ENCODE data around the gene OPN4.
A peak's percentile ranks its signal among the peaks of the same experiment; 100 is the strongest.

Gene OPN4

DNA sequence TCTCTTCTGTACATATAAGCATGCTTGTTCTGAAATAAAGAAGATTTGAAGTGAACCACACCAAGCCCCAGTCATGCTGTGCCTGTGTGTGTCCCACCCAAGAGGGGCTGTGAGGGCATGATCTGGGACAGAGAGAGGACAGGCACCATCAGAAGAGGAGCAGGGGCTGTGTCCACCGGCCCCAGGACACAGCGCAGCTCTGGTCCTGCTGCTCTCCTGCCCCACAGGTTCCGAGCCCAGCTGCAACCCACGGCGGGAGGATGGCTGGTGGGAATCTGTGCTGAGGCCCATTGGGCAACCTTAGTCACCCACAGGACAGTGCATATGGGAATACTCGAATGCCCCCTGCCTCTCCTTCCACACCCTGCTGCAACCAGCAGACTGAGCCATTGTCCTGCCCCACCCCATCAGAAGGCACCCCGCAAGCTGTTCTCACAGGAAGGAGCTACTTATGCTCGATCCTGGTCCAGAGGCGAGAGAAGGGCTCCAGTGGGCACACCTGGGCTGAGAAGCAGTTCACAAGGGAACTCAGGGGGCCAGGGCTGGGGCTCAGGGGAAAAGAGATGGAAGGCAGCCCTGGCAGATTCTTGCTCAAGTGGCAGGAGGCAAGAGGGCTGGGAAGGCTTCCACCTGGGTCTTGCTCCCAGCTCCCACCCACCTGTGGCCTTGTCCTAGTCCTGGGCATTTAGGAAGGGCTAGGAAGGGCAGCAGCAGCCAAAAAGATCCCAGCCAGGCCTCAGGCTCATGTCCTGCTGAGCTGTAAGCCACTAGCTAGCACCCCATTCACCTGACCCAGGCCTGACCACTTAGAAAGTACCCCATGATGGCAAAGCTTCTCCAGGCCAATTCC is 45.9 kb downstream of the OPN4 start:
- DNase-seq (ENCODE audit: low spot score): no peak

DNA sequence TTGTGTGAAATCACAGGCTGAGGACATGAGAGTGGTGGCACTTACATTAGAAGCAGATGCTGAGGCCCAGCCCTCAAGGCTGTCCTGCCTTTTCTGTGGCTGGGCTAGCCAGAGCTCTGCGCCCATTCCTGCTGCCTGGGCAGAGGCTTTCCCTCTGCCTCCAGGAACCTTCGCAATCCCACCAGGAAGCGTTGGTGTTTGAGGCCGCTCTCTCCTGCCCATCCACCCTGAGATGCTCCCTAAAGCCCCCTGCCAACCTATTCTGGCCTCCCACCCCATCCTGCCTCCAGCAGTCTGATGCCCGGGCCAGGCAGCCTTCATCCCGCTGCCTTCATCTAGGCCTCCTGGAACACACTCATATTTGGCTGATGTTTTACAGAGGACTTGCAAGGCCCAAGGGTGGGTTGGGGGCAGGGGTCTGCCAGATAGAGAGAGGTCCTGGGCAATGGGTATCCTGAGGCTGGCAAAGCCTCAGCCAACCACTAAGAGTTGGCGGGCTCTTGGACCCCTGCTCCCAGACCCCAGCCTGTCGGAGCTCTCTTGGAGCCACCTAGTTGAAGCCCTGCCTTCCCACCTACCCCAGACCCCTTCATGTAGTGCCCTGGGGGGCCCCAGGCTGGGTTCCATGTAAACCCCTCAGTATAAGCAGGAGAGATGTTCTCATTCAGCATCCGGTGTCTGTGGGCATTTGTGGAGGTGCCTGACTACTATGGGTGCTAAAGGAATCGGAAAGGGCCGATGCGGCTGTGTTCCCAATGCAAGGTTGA is 46.7 kb downstream of the OPN4 start:
- no peak for DNase-seq (ENCODE audit: low spot score)

DNA sequence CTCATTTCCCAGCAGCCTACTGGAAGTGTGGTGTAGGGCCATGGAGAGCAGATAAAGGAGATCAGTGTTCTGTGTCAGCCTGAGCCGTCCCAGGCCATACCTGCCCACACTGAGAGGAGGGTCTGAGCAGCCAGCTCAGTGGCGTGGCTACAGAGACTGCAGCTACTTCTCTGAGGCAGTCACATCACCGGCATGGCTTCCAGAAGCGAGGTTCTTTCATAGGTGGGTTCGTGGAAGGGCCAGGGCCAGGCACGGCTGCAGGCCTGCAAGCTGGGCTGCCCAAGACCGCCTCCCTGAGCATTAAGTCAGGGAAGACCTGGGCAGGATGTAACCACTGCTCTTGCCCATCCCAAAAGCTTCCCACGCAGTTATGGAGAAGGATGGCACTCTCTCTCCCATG is 48.8 kb downstream of the OPN4 start:
- no peak for DNase-seq (ENCODE audit: low spot score)

DNA sequence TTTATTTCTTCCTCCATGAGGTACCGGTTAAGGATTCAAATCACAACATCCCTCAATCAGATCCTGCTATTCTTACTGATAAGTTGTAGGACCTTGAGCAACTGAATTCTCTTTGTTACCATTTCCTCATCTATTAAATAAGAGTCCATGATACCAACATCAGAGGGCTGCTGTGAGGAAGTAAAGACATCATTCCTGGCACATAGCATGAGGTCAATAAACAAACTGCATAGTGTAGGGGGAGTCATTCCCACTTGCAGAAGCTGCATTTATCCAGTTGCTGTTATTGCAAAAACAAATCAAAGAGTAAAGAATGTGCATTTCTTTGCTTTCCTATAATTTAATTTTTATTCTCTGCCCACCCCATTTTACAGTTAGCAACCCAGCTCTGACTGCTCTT is 50.8 kb downstream of the OPN4 start:
- no peak for DNase-seq (ENCODE audit: low spot score)

DNA sequence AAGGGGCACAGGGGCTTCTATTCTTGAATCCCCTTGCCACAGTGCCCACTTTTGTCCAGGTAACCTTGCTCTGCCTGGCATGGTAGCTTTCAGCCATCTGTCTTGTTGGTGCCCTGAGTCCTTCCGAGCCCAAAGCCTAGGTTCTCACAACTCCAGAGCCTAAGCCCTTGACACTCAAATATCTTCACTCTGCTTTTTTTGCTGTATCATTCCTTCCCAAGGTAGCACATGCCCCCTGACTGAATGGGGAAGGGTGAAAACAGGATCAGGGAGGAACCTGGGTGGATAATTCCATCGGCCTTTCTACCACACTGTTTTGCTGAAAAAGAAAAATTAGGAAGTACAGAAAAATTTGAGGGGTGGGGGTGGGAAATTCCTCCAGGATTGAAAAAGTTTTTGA is 51.6 kb downstream of the OPN4 start:
- no peak for DNase-seq (ENCODE audit: low spot score)

DNA sequence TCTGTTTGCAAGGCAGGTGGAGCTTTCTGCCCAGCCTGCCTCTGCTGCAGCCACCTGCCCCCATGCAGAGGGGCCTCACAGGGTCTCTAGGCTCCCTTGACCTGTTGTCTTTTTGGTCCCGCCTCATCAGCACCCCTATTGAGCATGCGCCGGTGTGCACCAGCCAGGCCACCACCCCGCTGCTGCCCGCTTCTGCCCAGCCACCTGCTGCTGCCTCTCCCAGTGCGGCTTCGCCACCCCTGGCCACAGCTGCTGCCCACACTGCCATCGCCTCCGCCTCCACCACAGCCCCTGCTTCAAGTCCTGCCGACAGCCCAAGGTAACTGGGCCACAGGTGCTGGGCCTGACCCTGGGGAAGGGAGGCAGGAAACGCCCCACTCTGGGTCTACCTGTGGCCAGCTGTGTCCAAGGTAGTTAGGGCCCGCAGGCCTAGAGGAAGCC is 52.1 kb downstream of the OPN4 start:
- no peak for DNase-seq (ENCODE audit: low spot score)

DNA sequence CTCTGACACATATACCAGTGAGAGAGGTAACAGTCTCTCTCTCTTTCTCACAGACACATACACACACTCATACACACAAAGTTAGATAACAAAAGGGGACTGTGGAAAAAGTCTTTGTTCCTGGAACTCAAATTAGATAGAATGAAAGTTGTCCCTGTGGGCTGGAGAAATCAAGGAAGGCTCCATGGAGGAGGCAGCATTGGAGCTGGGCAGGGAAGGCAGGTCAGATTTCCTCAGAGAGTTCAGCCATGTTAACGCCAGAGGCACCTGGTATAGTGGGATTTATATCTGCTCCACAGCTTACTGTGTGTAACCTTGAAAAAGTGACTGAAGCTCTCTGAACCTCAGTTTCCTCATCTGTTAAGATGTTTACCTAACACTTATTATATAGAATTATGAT is 52.6 kb downstream of the OPN4 start:
- no peak for DNase-seq (ENCODE audit: low spot score)

DNA sequence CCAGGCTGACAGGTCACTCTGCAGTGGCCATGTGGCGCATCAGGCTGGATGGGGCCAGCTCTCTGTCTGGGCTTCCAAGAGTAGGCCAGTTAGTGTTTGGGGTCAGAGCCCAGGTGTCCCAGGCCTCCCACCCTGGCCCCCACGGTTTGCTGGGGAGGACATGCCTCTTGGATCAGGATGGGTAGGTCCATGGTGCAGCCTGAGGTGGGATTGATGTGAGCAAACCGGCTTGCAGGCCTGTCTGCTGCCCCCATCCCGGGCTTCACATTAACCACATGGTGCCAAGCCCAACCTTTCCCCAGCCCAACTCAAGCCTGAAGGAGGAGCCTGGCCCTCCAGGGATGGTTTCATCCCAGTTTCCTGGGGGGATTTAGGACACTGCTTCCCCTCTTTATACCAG is 53.2 kb downstream of the OPN4 start:
- no peak for DNase-seq (ENCODE audit: low spot score)

DNA sequence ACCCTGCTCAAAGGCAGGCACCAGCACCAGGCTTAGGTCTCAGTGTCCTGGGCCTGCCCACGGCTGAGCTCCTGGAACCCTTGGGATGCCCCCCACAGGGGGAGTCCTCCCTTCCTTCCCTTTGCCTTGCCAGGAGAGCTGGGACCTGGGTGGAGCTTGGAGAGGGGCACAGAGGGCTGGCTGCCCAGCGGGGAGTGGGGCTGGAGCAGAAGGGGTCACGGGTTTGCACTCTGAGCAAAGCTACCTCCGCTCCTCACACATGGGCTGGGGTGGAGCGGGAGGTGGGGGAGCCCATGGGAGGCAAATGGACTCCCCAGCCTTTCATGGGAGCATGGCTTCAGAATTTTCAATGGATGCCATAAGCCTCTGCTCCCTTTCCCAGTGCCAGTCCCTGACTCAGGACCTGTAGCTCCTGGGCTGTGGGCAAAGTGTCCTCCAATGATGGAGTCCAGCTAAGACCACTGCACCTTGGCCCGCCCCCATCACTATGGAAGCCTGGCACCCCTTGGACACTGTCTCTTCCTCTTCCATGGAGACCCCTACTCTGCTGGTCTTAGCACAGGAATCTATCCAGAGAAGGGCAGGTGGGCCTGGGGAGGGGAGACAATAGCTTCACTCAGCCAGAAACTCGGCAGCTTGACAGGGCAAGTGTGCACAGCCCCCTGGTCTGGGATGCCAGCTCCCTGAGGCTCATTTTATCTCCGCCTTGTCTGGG is 53.9 kb downstream of the OPN4 start:
- no peak for DNase-seq (ENCODE audit: low spot score)

DNA sequence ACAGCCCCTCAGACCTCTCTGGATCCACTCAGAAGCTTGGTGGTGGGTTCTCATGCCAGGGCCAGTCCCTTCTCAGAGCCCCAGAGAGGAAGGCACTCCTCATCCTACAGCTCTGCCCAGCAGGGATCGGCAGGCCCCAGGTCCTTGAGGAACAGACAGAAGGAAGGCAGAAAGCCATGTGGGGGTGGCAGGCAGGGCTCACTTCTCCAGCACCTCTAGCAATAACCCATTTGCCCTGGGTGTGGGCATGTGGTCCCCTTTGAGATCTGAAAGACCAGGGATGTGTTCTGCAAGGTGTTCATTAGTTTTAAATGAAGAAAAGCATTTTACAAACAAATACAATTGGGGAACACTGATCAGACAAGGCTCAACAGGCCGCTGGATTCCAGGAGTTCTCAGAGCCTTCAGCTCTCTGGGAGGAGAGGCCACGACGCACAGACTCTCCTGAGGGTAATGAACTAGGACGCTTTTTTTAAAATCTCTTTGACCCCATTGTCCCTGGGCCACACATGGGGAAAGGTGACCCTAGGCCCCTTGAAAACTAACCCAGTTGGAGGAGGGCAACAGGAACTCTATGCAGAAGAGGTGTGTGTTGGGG is 54.5 kb downstream of the OPN4 start:
- DNase-seq (ENCODE audit: low spot score): no peak

DNA sequence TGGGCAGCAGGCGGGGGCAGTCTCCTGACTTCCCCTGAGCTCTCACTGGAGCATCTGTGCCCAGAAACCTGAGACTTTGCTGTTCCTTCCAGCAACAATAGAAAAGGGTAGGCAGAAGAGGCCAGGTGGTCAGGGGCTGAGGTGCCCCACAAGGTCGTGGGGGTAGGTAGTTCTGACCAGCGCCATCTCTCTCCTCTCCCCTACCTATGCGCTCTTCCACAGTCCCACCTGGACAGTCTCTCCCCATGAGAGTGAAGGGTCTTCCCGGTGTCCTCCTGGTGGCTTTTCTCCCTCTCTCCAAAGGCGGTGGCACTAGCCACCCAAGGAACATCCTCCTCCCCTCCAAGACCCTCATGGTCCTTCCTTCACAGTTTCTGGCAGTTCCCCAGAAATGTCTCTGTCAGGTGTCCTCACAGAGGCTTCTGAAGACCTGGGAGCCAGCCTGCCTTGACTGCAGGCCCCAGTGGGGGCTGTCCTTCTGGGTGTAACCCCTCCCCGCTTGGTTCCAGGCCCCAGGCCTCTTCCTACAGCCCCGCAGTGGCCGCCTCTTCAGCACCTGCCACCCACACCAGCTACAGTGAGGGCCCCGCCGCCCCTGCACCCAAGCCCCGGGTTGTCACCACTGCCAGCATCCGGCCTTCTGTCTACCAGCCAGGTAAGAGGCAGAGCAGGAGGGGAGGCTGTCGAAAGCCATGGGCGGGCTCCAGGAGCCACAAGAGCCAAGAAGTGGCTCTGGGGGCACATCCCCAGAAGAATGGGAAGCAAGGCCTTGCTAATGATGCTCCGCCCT is 55.2 kb downstream of the OPN4 start:
- DNase-seq (ENCODE audit: low spot score): no peak

DNA sequence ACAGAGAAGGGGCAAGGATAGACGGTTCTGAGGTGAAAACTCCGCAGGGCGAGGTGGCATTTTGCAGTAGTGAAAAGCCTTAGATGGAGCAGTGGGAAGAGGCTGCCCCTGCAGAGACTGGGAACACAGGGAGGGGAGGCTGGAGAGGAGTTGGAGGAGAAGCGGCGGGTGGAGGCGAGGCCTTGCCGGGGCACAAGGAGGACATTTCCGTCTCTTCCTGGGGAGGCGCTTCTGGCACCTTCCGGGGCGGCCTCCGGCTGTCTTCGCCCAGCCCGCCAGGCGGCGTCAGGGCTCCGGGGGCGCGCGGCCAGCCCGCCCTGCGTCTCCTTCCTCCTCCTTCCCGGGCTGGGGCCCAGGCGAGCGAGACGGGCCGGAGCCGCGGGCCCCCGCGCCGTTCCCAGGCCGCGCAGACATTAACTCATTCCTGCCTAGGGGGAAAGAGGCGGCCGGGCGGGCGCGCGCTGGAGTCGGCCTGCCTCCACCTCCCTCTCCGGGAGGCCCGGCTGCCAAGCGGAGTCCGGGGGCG is 56.7 kb downstream of the OPN4 start:
- peak; percentile 99 for DNase-seq (ENCODE audit: low spot score)

DNA sequence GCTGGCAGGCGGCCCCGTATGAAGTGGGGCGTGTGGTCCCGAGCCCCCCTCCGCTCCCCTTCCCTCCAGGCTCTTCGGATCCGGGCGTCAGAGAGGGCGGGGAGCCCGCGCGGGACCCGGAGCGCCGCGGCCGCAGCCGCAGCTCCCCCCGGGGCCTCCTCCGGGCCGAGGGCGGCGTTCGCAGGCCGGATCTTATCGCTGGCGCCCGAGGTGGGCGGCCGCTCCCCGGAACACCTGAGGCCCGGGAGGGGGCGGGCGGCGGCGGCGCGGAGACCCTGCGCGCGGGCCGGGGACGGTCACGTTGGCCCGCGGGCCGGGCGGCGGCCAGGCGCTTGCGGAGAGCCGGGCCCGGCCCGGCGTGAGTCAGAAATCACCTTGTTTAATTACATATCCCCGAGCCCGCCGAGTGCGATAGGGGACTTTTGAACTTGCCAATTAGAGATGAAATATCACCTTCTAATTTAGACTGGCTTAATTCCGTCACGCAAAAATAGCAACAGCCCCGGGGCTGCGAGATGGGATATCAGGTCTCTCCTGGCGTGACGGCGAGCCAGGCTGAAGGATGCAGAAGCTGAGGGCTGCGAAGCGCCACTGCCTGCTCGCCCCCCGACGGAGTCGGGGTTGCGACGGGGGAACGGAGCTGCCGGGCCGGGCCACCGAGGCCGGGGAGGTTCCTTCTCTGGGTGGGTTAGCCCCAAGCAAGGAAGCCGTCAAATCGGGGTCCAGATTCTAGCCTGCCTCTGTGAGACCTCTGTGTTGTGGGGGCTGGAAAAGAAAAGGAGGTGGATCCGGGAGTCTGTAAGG is 57.4 kb downstream of the OPN4 start:
- DNase-seq (ENCODE audit: low spot score): peak; percentile 86

DNA sequence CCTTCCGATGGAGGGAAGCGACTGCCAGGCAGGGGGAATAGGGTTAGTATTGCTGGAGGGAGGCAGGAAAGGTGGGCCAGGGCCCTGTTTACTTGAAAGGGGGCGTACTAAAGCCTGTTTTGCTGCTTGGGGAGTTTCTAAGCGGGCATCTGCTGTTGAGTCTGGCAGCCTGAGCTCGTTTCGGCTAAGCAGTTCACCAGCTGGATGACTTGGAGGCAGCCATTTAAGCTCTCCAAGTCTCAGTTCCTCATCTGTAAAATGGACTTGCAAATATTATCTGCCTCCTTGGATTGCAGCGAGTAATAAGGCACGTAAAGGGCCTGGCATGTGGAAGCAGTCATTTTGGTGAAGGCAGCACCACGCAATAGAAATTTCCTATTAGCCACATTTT is 58.0 kb downstream of the OPN4 start:
- DNase-seq (ENCODE audit: low spot score): no peak

DNA sequence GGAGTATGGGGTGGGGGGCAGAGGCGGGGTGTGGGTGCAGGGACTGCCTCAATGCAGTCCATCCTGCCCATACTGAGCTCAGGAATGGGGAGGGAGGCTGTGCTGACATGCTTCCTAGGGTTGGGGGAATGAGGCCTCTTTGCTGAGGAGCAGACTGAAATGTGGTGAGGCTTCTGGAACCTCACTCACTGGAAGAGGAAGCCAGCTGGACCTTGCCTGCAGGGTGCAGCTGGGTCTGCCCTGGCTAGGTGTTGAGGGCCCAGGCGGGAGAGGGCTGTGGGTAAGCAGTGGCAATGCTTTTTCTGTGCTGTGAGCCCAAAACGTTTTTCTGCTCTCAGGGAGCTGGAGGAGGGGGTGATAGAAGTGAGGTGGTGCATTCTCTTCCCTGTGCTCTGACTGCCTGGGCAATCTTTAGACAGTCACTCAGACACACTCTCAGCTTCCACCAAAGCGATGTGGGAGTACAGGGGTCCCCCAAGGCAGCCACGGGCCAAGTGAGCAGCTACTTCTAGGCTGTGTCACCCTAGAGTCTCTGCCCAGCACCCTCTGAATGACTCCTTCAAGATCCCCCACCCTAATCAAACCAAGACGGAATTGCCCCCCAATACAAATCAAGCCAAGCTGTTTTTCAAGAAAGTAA is 60.9 kb downstream of the OPN4 start:
- no peak for DNase-seq (ENCODE audit: low spot score)

DNA sequence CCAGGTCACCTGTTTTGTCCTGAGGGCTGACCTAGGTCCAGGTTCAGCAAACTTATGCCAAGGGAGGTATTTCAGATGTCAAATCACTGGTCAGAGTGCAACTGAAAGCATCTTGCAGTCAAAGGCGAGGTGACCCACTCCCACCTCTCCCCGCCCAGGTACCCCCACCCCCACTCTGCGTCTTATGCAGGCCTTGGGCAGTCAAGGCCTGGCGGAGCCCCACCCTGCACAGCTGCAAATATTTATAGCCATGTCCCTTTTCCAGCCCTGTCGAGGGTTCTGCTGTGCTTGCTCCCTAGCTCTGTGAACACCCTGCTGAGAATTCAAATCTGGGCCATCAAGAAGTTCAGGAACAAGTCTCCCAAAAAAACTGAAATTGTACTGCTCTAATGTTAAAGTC is 61.5 kb downstream of the OPN4 start:
- no peak for DNase-seq (ENCODE audit: low spot score)
